HepG2 (cell line): ENCODE data around the gene VAMP2. TPM values are rescaled to one million over a fixed set of nuclear protein-coding genes. Genes with fewer than 3 reads are reported as not detected.

Source experiments
- AHDC1 ChIP-seq: sonication (generic); formaldehyde crosslinking; IDR thresholded peaks from 2 replicates; pipeline ENCODE4 v1.5.1; 2020; ENCODE audit warnings: mild to moderate bottlenecking, missing genetic modification reagents, borderline replicate concordance
- ATF3 ChIP-seq: sonication (generic); formaldehyde crosslinking; IDR thresholded peaks from 2 replicates; pipeline ENCODE4 v1.4.0; 2020; ENCODE audit warnings: missing genetic modification reagents
- DBP ChIP-seq: sonication (generic); formaldehyde crosslinking; IDR thresholded peaks from 2 replicates; pipeline ENCODE4 v1.4.0; 2020; ENCODE audit warnings: missing genetic modification reagents; ENCODE audit errors: not compliant biosample characterization
- ETS1 ChIP-seq: sonication (generic); formaldehyde crosslinking; IDR thresholded peaks from 2 replicates; pipeline ENCODE4 v1.4.0; 2020; ENCODE audit warnings: missing genetic modification reagents
- FIP1L1 ChIP-seq: fragments of 200-400 bp; formaldehyde crosslinking; IDR thresholded peaks from 2 replicates; pipeline ENCODE4 v1.6.1; 2018; ENCODE audit warnings: low read depth, mild to moderate bottlenecking, low read length, moderate library complexity, borderline replicate concordance; ENCODE audit not compliant: insufficient read depth
- GMEB2 ChIP-seq: IDR thresholded peaks from 2 replicates; pipeline ENCODE4 v1.6.1; 2016; ENCODE audit warnings: missing biosample characterization, missing genetic modification reagents, low read depth
- HDAC2 ChIP-seq: sonication (generic); formaldehyde crosslinking; IDR thresholded peaks from 2 replicates; pipeline ENCODE4 v1.4.0; 2020; ENCODE audit warnings: missing genetic modification reagents
- HDAC6 ChIP-seq: fragments of 200-600 bp; sonication (generic); IDR thresholded peaks from 2 replicates; pipeline ENCODE4 v1.7.0; 2017; ENCODE audit warnings: mild to moderate bottlenecking, antibody characterized with exemption, low read length, low read depth
- KLF12 ChIP-seq: sonication (generic); formaldehyde crosslinking; IDR thresholded peaks from 2 replicates; pipeline ENCODE4 v1.4.0; 2020; ENCODE audit warnings: missing genetic modification reagents, borderline replicate concordance
- MED8 ChIP-seq: sonication (generic); formaldehyde crosslinking; IDR thresholded peaks from 2 replicates; pipeline ENCODE4 v1.8.1; 2023; ENCODE audit warnings: mild to moderate bottlenecking, missing genetic modification reagents; ENCODE audit not compliant: insufficient replicate concordance
- POGZ ChIP-seq: sonication (generic); formaldehyde crosslinking; IDR thresholded peaks from 2 replicates; pipeline ENCODE4 v1.4.0; 2020; ENCODE audit warnings: mild to moderate bottlenecking, missing genetic modification reagents
- RBM22 ChIP-seq: fragments of 200-400 bp; formaldehyde crosslinking; optimal IDR thresholded peaks from 2 replicates; pipeline ENCODE3; 2017; ENCODE audit warnings: mild to moderate bottlenecking, low read length, moderate library complexity
- TIGD3 ChIP-seq: sonication (generic); formaldehyde crosslinking; IDR thresholded peaks from 2 replicates; pipeline ENCODE4 v1.5.1; 2020; ENCODE audit warnings: mild to moderate bottlenecking, missing genetic modification reagents, borderline replicate concordance
- ZNF674 ChIP-seq: sonication (generic); formaldehyde crosslinking; IDR thresholded peaks from 2 replicates; pipeline ENCODE4 v1.5.0; 2020; ENCODE audit warnings: low read depth, mild to moderate bottlenecking, missing genetic modification reagents
- ZSCAN20 ChIP-seq: sonication (generic); formaldehyde crosslinking; IDR thresholded peaks from 2 replicates; pipeline ENCODE4 v1.4.0; 2020; ENCODE audit warnings: missing genetic modification reagents, mild to moderate bottlenecking, borderline replicate concordance
- polyA plus RNA-seq, 8 experiments: library from polyadenylated mRNA; depleted of rRNA in 3 of 8; stranded (reverse) in 7 of 8; unstranded in 1 of 8; fragments of >200 nt; fragmentation: Illumina TruSeq in 4 of 8; extraction: Trizol in 4 of 8; gene quantifications; 2 replicates each; pipeline versions ENCODE4 v1.2.1 to v1.2.3, GENCODE V29; 2011 to 2016; ENCODE audit warnings: low read depth in 4 of 8, missing spikeins in 1 of 8, mixed read lengths in 1 of 8; ENCODE audit not compliant: insufficient read depth in 1 of 8
- total RNA-seq, 5 experiments: library from RNA; depleted of rRNA; stranded (reverse); fragments of >200 nt; fragmentation: Illumina TruSeq; extraction: Trizol; gene quantifications; 2 replicates each; pipeline ENCODE4 v1.2.3, GENCODE V29; 2016; ENCODE audit warnings: low read depth in 1 of 5

VAMP2 gene
- total and polyA plus RNA-seq, 2 of the 13 experiments (the other 11 are each of a cell fraction or from before 2014, with no cell fraction given): 3.9 to 17.2 TPM

- TF ChIP-seq AHDC1 (CRISPR knock-in tag) (no peak), ZNF674 (CRISPR knock-in tag) (no peak), DBP (no peak), POGZ (CRISPR knock-in tag) (no peak), HDAC2 (no peak; the same call in 1 of the 2 replicates), HDAC6 (no peak), ATF3 (CRISPR knock-in tag) (no peak), ZSCAN20 (CRISPR knock-in tag) (no peak), ETS1 (CRISPR knock-in tag) (no peak), GMEB2 (CRISPR knock-in tag) (no peak), FIP1L1 (no peak), RBM22 (no peak), KLF12 (CRISPR knock-in tag) (0 out of 2 replicates have a peak, but pooled peaks have one; percentile 28), MED8 (CRISPR knock-in tag) (no peak), TIGD3 (CRISPR knock-in tag) (no peak)
Observed at GRCh38 chr17:8156246-8156992, 6.3 kb downstream of the VAMP2 start (continued).
